Measurements from ENCODE around the gene SNX24.

Gene SNX24

DNA sequence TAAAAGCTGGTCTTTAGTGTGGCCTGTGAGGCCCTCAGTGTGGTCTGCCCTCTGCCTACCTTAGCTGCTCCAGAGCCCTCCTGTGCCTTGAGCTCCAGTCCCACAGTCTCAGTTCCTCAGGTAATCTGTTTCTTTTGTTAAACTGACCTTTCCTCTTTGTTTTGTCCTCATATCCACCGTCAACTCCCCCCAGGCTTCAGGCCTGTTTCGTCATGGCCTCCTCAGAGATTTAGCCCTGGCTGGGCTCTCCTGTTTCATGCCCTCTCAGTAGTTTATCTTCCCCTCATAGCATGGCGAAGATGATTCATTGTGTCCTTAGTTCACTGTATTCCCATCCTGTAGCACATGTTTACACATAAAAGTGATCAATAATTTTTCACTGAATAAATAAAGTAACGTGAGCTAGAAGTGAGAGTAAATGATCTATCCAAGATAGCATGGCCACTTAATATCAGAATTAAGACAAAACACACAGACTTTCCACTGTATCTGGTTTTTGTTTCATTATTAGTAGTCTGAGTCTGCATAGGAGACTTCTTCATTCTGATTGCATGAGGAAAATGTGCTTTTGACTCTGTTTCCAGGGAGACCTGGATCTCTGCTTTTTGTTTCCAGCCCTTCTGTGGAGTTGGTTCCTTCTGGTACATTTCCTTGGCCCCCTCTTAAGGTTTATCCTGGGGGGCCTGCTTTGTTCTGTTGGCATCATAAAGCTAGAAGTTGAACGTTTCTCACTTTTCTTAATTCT lies 70.5 kb downstream of the SNX24 start:
- in situ Hi-C loops (cut with HindIII; ENCODE audit: low sequenced_read_pairs) = no loop called here

DNA sequence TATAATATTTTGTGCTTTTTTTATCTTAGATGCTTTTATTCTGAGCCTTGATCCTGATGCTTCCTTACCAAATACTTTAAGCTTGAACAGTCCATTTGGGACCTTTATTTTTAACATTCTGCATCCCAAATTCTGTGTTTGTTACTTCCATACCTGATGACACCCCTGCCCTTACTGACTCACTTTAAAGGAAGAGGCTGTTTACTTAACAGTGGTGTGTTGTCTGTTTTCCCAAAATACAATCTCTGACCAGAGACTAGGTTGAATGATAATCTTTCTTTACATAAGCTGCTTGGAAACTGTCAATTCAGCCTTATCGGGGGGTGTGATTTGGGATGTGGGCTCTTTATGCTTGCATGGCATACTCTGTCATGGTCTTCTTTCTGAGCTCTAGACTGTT lies 71.1 kb downstream of the SNX24 start:
- in situ Hi-C loops (cut with HindIII; ENCODE audit: low sequenced_read_pairs) = no loop called here

DNA sequence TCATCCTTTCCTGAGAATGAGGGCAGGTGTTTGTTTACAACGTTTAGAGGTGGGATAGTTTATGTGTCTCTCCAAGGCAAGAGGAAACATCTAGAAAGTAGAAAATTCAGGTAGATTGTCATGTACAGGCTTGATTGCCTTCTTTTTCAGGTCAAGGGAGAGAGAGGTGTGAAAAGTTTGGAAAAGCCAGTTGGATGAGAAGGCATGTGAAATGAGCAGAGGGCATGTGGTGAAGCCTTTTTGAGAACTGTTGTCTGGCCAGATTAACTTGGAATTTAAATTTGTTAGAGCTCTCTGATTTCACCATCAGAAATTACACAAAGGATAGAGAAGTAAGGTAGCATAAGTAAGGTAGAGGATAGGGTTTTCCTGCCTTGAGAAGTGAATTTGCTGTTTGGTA lies 74.6 kb downstream of the SNX24 start:
- in situ Hi-C loops (cut with HindIII; ENCODE audit: low sequenced_read_pairs) = no loop called here

DNA sequence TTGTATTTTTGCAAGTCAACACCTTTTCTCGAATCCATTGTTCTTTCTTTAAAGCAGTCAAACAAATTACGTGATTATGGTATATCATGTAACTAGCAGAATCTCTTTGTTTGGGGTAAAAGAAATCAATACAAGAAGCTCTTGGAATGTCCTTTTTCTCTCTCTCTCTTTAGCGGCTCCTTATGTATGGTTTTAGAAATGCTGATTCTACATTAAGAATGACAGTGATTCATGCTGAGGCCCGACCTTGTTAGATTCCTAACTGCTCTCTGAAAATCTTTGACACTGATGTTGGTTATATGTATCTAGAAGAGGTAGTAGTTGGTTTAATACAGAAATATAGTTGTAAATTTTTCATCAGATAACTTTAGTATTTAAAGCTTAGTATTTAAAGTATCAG lies 76.4 kb downstream of the SNX24 start:
- in situ Hi-C loops (cut with HindIII; ENCODE audit: low sequenced_read_pairs) = no loop called here

DNA sequence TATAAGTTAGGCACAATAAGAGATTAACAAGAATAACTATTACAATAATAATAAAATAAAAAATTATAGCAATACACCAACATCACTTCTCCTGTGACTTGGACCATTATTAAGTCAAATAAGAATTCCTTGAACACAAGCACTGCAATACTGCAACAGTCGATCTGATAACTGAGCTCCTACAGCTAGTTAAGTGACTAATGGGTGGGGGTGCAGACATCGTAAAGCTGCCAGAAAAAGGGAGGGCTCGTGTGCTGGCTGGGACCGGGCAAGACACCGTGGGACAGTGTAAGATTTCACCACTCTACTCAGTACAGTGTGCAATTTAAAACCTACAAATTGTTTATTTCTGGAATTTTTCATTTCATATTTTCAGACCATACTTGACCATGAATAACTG lies 78.8 kb downstream of the SNX24 start:
- in situ Hi-C loops (cut with HindIII; ENCODE audit: low sequenced_read_pairs) = no loop called here

DNA sequence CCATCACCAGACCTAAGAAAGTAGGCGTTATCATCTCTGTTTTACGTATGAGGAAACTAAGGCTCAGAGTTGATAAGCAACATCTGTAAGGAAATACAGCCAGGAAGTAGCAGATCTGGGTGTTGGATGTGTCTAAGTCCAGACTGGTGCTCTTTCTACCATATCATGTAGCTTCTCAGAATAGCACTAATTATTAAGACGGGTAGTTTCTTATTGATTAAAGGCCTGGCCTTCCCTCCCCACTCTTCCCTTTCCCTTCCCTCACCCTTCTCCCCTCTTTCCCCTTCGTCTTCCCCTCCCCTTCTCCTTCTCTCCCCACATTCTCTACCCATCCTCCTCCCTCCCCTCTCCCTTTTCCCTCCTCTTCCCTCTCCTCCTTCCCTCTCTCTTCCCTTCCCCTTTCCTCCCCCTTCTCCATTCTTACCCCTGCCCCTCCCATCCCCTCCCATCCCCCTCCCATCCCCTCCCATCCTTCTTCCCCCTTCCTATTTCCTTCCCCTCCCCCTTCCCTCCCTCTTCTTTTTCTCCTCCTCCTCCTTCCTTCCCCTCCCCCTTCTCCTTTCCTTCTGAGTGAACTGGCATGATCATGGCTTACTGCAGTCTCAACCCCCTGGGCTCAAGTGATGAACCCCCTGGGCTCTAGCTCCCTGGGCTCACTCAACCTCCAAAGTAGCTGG lies 79.4 kb downstream of the SNX24 start:
- in situ Hi-C loops (cut with HindIII; ENCODE audit: low sequenced_read_pairs) = no loop called here

DNA sequence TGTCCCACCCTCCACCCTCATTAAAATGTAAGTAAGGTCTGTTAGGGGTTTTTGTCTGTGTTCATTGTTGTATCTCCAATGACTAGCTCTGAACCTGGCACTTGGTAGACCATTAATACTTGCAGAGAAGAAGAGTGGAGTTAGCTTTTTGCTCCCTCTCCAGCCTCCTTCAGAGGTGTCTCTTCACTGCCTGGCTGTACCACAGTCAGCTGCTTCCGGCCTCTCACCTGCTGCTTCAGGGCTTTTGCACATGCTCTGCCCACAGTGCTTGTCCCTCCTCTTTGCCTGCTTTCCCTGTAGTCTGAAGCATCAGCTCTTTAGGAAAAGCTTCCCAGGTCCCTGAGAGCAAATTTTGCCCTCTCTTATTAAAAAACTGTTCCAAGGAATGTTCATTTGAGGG lies 83.6 kb downstream of the SNX24 start:
- in situ Hi-C loops (cut with HindIII; ENCODE audit: low sequenced_read_pairs) = no loop called here

DNA sequence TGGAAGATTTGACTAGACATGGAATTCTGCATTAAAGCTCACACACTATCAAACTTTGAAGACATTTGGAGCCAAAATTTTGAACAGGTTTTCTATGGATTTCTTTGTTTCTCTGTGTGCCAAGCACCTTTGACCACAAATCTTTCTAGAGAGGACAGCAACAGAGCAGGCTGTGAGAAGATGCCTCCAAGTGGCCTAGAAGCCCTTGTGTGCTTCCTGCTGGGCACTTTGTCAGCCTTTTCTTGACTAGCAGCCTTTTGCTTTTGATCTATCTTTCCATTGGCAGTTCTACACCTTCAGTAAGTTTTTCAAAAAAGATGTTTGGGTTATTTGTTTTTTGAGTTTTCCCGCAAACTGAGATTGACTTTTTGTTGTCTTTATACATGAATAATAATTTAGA lies 84.6 kb downstream of the SNX24 start:
- in situ Hi-C loops (cut with HindIII; ENCODE audit: low sequenced_read_pairs) = no loop called here

DNA sequence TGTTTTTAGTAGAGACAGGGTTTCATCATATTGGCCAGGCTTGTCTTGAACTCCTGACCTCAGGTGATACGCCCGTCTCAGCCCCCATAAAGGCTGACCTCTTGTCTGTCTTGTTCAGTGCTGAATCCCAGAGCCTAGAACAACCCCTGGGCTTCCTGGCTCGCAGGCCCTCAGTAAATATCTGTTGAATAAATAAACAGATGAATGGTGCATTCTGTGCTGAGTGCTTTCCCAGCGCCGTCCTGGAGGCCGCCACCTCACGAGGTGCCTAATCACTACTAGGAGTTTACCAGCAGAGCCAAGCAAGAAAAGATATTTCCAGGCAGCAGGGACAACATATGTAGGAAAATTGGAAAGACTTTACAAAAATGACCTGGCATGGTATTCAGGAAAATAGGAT lies 88.5 kb downstream of the SNX24 start:
- in situ Hi-C loops (cut with HindIII; ENCODE audit: low sequenced_read_pairs) = no loop called here

DNA sequence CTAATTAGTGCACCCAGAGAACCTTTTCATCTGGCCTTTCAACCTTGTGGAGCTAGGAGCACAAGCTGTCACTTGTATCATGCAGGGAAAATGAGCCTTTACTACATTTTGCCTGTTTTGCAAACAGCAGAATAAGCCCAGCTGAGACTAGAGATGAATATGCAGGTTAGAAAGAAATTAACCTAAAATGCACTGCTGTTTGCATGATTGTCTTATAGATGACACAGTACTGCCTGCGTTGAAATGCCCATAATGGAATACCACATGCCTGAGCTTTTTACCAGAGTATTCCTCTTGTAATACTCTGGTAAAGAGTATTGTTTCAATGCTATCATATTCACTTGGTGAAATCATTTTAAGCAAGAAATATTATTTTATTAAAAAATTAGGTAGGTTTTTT lies 90.7 kb downstream of the SNX24 start:
- in situ Hi-C loops (cut with HindIII; ENCODE audit: low sequenced_read_pairs) = no loop called here

DNA sequence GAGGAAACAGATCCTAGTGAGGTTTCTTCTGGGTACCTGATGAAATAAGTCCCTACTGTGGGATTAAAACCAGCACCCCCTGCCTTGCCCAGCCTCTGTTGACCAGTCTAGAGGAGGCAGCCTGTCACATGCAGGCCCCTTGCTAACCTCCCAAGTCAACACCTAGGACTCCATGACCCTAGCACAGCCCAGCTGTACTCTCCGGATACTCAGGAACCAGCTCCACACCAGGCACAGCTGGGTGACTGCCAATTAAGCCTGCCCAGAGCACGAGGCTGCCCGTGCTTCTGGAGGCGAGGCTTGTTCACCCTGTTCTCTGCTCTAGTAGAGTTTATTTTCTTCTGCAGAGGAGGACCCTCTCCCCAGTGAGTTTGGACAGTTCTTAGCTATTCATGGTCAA lies 92.5 kb downstream of the SNX24 start:
- in situ Hi-C loops (cut with HindIII; ENCODE audit: low sequenced_read_pairs) = no loop called here

DNA sequence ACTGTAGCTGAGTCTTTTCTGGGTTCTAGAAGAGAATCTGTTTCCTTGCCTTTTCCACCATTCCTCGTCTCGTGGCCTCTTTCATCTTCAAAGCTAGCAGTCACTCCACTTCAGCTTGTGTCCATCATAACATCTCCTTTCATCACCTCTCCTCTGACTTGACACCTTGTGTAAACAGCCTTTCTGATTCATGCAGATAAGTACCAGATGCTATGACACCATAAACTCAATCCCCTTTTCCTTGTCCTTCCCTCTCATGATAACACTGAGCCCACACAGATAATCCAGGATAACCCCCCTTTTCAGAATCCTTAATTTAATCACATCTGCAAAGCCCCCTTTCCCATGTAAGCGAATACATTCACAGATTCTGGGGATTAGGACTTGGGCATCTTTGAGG lies 95.5 kb downstream of the SNX24 start:
- in situ Hi-C loops (cut with HindIII; ENCODE audit: low sequenced_read_pairs) = no loop called here

DNA sequence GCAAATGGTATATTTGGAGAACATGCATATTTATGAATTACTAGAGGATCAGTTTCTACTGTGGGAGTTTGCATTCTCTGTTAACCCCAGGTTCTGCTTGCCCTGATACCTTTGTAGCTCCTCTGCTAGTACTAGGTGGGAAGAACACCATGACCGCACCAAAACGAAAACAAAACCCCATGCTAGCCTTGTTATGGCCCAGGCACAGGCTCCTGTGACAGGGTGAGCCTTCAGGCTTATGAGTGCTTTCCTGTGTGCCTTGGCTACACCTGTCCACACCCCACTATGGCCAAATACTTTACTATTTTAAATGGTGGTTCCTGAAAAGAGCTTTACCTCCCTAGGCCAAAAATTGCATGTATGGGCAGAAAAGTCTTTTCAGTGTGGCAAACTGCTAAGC lies 96.3 kb downstream of the SNX24 start:
- in situ Hi-C loops (cut with HindIII; ENCODE audit: low sequenced_read_pairs) = no loop called here

DNA sequence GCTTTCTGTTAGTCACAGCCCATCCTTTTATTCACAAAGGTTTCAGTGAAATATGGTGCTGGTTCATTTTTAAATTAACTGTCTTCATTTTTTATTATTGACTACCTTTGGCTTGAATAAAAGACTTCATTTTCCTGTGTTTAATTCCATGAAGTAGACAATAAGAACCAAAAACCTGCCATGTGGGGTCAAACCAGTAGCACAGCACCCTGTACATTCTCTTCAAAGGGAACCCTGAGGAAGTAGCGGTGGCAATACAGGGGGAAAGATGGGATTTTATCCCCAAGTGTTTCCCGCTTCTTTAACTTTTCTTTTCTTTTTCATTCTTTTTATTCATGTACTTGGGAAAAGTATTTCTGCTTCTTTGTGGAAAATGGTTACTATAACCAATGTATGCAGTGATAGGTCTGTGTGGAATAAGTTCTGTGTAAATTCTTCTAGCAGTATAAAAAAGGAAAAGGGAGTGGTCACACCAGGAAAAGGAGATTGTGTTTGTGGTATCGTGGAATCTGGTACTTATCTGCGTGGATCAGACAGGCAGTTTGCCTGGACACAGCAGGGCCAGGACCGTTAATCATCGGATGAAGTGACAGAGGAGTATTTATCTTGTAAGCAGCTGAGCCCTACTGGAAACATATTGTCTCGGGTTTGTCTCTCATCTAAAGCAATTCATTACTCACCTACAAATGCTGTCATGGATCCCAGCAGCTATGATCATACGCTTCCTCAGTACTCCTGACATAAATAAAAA lies 96.9 kb downstream of the SNX24 start:
- in situ Hi-C loops (cut with HindIII; ENCODE audit: low sequenced_read_pairs) = no loop called here

DNA sequence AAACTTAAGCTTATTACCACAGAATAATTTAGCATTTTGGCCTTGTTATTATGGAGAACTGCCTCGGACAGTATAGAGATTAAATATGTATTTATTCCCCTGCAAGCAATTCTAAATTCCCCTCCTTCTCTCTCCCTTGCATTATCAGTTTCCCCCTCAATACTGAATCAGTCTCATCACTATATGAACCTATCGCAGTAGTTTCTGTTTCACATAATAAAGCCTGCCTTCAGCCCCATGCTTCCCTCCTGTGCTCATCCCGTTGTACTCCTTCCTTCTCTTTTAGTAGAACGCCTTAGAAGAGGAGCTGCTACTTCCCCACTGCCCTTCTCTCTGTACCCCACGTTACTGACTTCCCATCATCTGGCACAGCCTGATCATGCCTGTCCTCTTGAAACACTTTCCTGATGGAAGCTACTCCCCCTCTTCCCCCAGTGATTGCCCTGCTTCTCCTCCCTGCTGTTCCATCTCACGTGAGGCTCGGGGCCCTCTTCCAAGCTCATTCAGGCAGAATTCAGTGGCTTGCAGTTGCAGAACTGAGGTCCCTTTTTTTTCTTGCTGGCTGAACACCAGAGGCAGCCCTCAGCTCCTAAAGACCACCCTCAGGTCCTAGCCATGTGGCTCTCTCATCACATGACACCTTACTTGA lies 97.8 kb downstream of the SNX24 start:
- in situ Hi-C loops (cut with HindIII; ENCODE audit: low sequenced_read_pairs) = no loop called here

DNA sequence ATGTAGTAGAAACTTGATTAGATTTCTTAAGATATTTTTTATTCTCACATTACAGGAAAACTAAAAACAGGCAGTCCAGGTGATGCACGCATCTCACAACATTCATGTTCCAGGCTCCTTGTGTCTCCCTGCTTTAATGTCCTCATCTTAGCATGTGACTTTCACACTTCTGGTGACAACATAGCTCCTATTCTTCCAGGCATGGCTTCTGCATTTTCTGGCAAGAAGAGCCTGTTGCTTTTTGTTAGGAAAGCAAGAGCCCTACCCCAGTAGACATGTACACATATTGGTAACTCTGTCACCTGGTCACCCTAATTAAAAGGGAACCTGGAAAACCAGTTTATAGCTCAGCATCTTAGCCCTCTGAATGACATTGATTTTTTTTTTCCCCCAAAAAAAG lies 98.6 kb downstream of the SNX24 start:
- in situ Hi-C loops (cut with HindIII; ENCODE audit: low sequenced_read_pairs) = no loop called here

DNA sequence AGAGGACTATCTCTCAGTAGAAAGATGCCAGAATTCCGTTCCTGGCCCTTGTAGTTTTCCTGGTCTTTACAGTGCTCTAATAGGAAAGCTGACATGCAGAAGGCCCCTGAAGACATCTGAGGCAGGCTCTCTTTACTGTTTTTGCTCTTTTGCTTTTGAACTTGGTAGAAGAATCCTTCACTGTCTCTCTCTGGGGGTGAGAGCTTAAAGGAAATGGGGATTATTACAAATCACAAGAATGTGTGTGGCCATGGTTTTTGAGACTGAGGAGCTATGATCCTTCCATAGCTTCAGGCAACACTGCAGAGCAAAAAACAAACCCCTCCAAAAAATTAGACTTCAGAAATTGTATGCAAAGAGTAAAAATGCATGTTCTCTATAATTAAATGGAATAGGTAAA lies 102.0 kb downstream of the SNX24 start:
- in situ Hi-C loops (cut with HindIII; ENCODE audit: low sequenced_read_pairs) = no loop called here

DNA sequence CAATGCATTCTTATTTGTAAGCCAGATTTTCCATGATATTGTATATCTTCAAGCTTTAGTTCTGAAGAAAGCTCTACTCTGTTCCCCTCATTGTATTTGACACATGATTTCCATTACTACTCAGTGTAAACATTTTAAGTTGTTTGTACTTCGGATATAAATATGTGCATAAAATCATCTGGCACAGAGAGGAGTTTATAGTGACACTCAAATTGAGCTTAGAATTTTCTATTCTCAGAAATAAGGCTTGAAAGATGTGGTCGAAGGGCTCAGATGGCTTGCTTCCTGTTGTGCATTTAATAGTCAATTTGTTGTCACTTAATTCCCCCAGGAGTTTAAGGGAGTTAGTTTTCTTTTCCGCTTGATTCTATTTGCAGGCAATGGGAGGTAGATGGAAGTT lies 102.4 kb downstream of the SNX24 start:
- in situ Hi-C loops (cut with HindIII; ENCODE audit: low sequenced_read_pairs) = no loop called here

DNA sequence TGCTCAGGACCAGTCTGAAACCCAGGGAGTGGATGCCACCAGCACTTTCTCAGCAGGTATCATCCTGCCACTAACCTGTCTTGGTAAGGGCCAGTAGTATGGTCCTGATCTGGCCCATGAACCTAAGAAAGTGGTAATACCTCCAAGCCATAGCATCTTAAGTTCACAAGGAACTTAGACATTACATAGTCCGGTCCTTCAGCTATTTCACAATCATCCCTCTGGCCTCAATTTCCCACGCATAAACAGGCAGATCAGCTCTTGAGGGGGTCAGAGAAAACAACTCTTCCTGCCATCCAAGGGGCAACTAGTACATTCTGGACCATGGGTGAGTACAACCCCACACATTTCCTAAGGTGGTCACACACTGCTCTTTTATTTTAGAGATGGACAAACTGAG lies 102.9 kb downstream of the SNX24 start:
- in situ Hi-C loops (cut with HindIII; ENCODE audit: low sequenced_read_pairs) = no loop called here

DNA sequence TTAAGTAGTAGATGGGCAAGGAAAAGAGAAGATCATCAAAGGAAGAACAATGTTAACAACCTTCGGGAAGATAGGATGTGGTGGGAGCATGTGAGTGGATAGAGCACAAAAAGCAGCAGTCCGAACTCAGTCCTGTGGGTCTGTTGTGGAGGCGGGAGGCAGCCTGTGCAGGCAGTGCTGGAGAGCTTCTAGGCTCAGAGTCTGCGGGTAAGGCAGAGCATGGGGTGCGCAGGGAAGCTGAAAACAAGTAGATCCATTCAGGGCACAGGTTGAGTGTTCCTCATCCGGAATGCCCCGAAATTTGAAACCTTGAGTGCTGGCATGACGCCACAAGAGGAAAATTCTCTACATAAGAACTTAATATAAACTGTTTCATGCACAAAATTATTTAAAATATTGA lies 106.2 kb downstream of the SNX24 start:
- in situ Hi-C loops (cut with HindIII; ENCODE audit: low sequenced_read_pairs) = no loop called here

DNA sequence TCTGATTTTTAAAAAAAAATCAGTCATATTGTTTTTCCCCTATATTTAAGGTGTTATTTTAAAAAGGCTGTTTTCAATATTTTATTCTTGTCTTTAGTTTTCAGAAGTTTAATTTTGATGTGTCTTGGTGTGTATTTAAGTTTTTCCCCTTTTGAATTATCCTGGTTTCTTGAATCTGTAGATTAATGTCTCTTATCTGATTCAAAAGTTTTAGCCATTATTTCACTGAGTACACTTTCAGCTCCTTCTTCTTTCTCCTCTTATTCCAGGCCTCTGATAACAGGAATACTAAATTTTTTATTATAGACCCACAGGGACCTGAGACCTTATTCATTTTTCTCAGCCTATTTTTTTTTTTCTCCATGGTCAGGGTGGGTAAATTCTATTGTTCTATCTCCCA lies 109.3 kb downstream of the SNX24 start:
- in situ Hi-C loops (cut with HindIII; ENCODE audit: low sequenced_read_pairs) = no loop called here

DNA sequence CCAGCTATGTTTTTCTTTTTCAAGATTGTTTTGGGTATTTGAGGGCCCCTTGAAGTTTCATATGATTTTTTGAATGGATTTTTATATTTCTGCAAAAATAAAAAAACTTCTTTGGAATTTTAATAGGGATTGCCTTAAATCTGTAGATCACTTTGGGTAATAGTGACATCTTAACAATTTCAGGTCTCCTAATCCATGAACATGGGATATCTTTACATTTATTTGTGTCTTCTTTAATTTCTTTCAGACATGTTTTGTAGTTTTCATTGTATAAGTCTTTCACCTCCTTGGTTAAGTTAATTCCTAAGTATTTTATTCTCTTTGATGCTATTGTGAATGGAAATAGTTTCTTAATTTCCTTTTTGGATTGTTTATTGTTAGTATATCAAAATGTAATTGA lies 112.0 kb downstream of the SNX24 start:
- in situ Hi-C loops (cut with HindIII; ENCODE audit: low sequenced_read_pairs) = no loop called here

Data from DLD1 (cell line).